Measurements from ENCODE around the gene RANBP3L.

GRCh38 chr5:36269478-36269877, 32.2 kb downstream of the RANBP3L start:
- TF ChIP-seq, protein P1, sequence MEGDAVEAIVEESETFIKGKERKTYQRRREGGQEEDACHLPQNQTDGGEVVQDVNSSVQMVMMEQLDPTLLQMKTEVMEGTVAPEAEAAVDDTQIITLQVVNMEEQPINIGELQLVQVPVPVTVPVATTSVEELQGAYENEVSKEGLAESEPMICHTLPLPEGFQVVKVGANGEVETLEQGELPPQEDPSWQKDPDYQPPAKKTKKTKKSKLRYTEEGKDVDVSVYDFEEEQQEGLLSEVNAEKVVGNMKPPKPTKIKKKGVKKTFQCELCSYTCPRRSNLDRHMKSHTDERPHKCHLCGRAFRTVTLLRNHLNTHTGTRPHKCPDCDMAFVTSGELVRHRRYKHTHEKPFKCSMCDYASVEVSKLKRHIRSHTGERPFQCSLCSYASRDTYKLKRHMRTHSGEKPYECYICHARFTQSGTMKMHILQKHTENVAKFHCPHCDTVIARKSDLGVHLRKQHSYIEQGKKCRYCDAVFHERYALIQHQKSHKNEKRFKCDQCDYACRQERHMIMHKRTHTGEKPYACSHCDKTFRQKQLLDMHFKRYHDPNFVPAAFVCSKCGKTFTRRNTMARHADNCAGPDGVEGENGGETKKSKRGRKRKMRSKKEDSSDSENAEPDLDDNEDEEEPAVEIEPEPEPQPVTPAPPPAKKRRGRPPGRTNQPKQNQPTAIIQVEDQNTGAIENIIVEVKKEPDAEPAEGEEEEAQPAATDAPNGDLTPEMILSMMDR (IDR thresholded peaks at IDR 0.05), result no peak
- TF ChIP-seq EP300 (IDR thresholded peaks at IDR 0.05) (no peak), POLR2A (IDR thresholded peaks at IDR 0.05) (no peak), POLR2AphosphoS5 (IDR thresholded peaks at IDR 0.05) (no peak)

All from stomach (tissue), 4 donors.